ENCODE measurements around the gene AOPEP. TPM values are rescaled to one million over a fixed set of nuclear protein-coding genes. Genes with fewer than 3 reads are reported as not detected.

AOPEP gene
- total RNA-seq, 1 experiment from 2014 or later: 15.0 TPM

- H3K27ac Mint-ChIP-seq: no peak overlapping the region
Observed at GRCh38 chr9:94677929-94678328, 48.6 kb upstream of the AOPEP start.

More at GRCh38 chr9:94677929-94678328, 48.6 kb upstream of the AOPEP start:
- H3K9me3 Mint-ChIP-seq: no peaks in the 10 kb centered on the region
- Histone ChIP-seq H3T11ph (ENCODE audit: low read length) (no peak overlapping the region), H2BK15ac (ENCODE audit: low read depth, low read length) (no peak overlapping the region), H2BK12ac (ENCODE audit: insufficient read length, low read depth, low read length) (no peak overlapping the region), H3K27me3 (ENCODE audit: insufficient read depth, low read length) (no peaks in the 10 kb centered on the region), H3K14ac (ENCODE audit: insufficient read depth, low read length) (peak overlapping the region; percentile 2; the same call in 1 of the 2 replicates), H2AFZ (ENCODE audit: low read length) (no peak overlapping the region), H3K18ac (ENCODE audit: insufficient read length, low read depth, low read length) (no peak overlapping the region), H3K79me2 (ENCODE audit: insufficient read depth, low read length) (no peaks in the 10 kb centered on the region), H3K23ac (ENCODE audit: insufficient read length, low read depth, low read length) (no peak overlapping the region), H2BK20ac (ENCODE audit: low read depth, low read length, poor library complexity, severe bottlenecking) (no peak overlapping the region), H4K20me1 (ENCODE audit: control insufficient read depth, insufficient read depth, insufficient read length) (no peaks in the 10 kb centered on the region), H3K4me1 (ENCODE audit: insufficient read depth, low read length) (no peaks in the 10 kb centered on the region), H4K5ac (ENCODE audit: insufficient read length, low read depth, low read length) (no peak overlapping the region), H3K9me3 (ENCODE audit: control insufficient read depth, low read depth, low read length) (no peaks in the 10 kb centered on the region), H3K23me2 (ENCODE audit: insufficient read length, low read depth, low read length, poor library complexity, severe bottlenecking) (no peaks in the 10 kb centered on the region), H3K9ac (ENCODE audit: extremely low read depth, insufficient read length, low read length) (no peak overlapping the region), H4K8ac (replicated peaks; ENCODE audit: insufficient read length, low read depth, low read length) (no peak overlapping the region), H2AK5ac (ENCODE audit: insufficient read length, low read length) (no peak overlapping the region), H3K4me2 (ENCODE audit: insufficient read depth, insufficient read length, low read length) (no peak overlapping the region), H3K4ac (ENCODE audit: low read depth, low read length) (no peak overlapping the region), H2BK5ac (ENCODE audit: insufficient read length, low read length) (no peak overlapping the region), H3K56ac (ENCODE audit: insufficient read length, low read depth, low read length) (no peak overlapping the region), H3K79me1 (ENCODE audit: insufficient read depth, low read depth, low read length, poor library complexity, severe bottlenecking) (no peaks in the 10 kb centered on the region), H4K91ac (ENCODE audit: insufficient read length, low read depth, low read length) (no peak overlapping the region), H2BK120ac (ENCODE audit: low read depth, low read length, poor library complexity, severe bottlenecking) (no peak overlapping the region), H3K27ac (ENCODE audit: insufficient read length, low read depth, low read length) (no peak overlapping the region)
- DNase-seq: no peak
- H3K4me1 Mint-ChIP-seq: peaks cover 4 to 8% of the 10 kb centered on the region in 2 experiments
- WGBS (ENCODE audit: extremely low coverage, insufficient read length, low lambda C conversion rate): no CpG with 5 or more reads among the region's 4 CpGs
- no peak for TF ChIP-seq CTCF (conservative IDR thresholded peaks at IDR 0.05)
- no peaks in the 10 kb centered on the region for H3K36me3 Mint-ChIP-seq (ENCODE audit: insufficient read depth in 1 of 3, low read depth in 3 of 3)
- no peaks in the 10 kb centered on the region; the same call in 1 of the 2 replicates for H3K27me3 Mint-ChIP-seq (ENCODE audit: low read depth)
- H3K4me3 Mint-ChIP-seq: no peak overlapping the region
